OCI-LY7 (cell line): ENCODE results near the gene PLA2R1. TPM values are rescaled to one million over a fixed set of nuclear protein-coding genes. Genes with fewer than 3 reads are reported as not detected.
A peak's percentile ranks its signal among the peaks of the same experiment; 100 is the strongest.

Experiments used
- BruUV-seq: library from RNA; stranded (reverse); fragments of 400-500 nt; replicated peaks from 2 replicates; lab custom pipeline; 2021; lab: Mats Ljungman, UMichigan
- CTCF ChIA-PET: fragments of 300-600 bp; sonication (Branson Sonifier 250); formaldehyde crosslinking; loops from one replicate; lab custom pipeline; 2022; ENCODE audit warnings: antibody characterized with exemption; ENCODE audit not compliant: unreplicated experiment; lab: Charles Lee
- POLR2A ChIA-PET: fragments of 300-600 bp; sonication (Branson Sonifier 250); formaldehyde crosslinking; loops from one replicate; lab custom pipeline; 2022; ENCODE audit warnings: antibody characterized with exemption; lab: Charles Lee
- DNase-seq: peaks from one replicate; pipeline ENCODE4 v3.0.0-alpha.2; 2015; ENCODE audit warnings: low spot score
- H2AFZ ChIP-seq: fragments of 200-600 bp; sonication (generic), shearing (Covaris generic); 2 replicates; pipeline ENCODE4 v1.6.1; 2014; ENCODE audit warnings: mild to moderate bottlenecking, antibody characterized with exemption, low read length, moderate library complexity
- H3K27ac ChIP-seq: fragments of 200-600 bp; sonication (generic); 2 replicates; pipeline ENCODE4 v1.5.1; 2014; ENCODE audit warnings: mixed run types, low read depth, mild to moderate bottlenecking, moderate library complexity, low read length, inconsistent platforms; ENCODE audit not compliant: poor library complexity, severe bottlenecking
- H3K36me3 ChIP-seq: fragments of 200-600 bp; sonication (generic); 2 replicates; pipeline ENCODE4 v1.6.1; 2014; ENCODE audit warnings: mild to moderate bottlenecking, antibody characterized with exemption, low read length, moderate library complexity, mixed read lengths; ENCODE audit not compliant: insufficient read depth
- H3K4me1 ChIP-seq: fragments of 200-600 bp; sonication (generic); 2 replicates; pipeline ENCODE4 v1.5.1; 2014; ENCODE audit warnings: mild to moderate bottlenecking, low read length; ENCODE audit not compliant: insufficient read depth, poor library complexity, severe bottlenecking
- H3K4me2 ChIP-seq: fragments of 200-600 bp; sonication (generic); 2 replicates; pipeline ENCODE4 v1.6.1; 2014; ENCODE audit warnings: mild to moderate bottlenecking, low read length
- H3K4me3 ChIP-seq: fragments of 200-600 bp; sonication (generic); 2 replicates; pipeline ENCODE4 v1.5.1; 2014; ENCODE audit warnings: mild to moderate bottlenecking, low read depth, low read length; ENCODE audit not compliant: poor library complexity, severe bottlenecking
- H3K79me2 ChIP-seq: fragments of 200-600 bp; sonication (generic); 2 replicates; pipeline ENCODE4 v1.6.1; 2016; ENCODE audit warnings: low read depth, mild to moderate bottlenecking, low read length, moderate library complexity, mixed read lengths; ENCODE audit not compliant: insufficient read depth
- H3K9me2 ChIP-seq: fragments of 200-600 bp; sonication (generic); 2 replicates; pipeline ENCODE4 v1.6.1; 2016; ENCODE audit warnings: mild to moderate bottlenecking, low read length, mixed read lengths; ENCODE audit not compliant: insufficient read depth
- H3K9me3 ChIP-seq: fragments of 200-600 bp; sonication (generic); 2 replicates; pipeline ENCODE4 v1.6.1; 2014; ENCODE audit warnings: mild to moderate bottlenecking, mixed run types, low read length, mixed read lengths
- H4K20me1 ChIP-seq: fragments of 200-600 bp; sonication (generic); 2 replicates; pipeline ENCODE4 v1.6.1; 2014; ENCODE audit warnings: mild to moderate bottlenecking, antibody characterized with exemption, low read length, moderate library complexity, mixed read lengths; ENCODE audit not compliant: insufficient read depth
- CTCF ChIP-seq: fragments of 200-600 bp; sonication (generic); conservative IDR thresholded peaks from 2 replicates; pipeline ENCODE4 v1.5.1; 2014; ENCODE audit warnings: mild to moderate bottlenecking, antibody characterized with exemption, low read length, moderate library complexity, mixed read lengths
- EZH2phosphoT487 ChIP-seq: fragments of 200-600 bp; sonication (generic); IDR thresholded peaks from 2 replicates; pipeline ENCODE4 v1.6.1; 2018; ENCODE audit warnings: low read depth, borderline replicate concordance, mild to moderate bottlenecking, mixed run types, antibody characterized with exemption, low read length, moderate library complexity, mixed read lengths
- intact Hi-C: fragments of 100-400 bp; cut with micrococcal nuclease; formaldehyde crosslinking; loops from one replicate; pipeline ENCODE4 v1.10.0; 2022; ENCODE audit not compliant: unreplicated experiment
- total RNA-seq, 2 experiments: library from RNA; depleted of rRNA in 1 of 2; stranded (reverse); fragments of >200 nt in 1 of 2; shearing (Covaris generic) in 1 of 2; gene quantifications; 2 replicates each; pipeline ENCODE4 v1.2.3, GENCODE V29; 2014 to 2022

The PLA2R1 gene
- total RNA-seq, 2 experiments from 2014 or later = not detected

- intact Hi-C loops = no loop called here
- no peaks in the 10 kb centered on the region for H3K79me2 ChIP-seq
- H3K4me1 ChIP-seq = no peaks in the 10 kb centered on the region
- H3K4me3 ChIP-seq = no peak overlapping the region
- no peak overlapping the region for H3K27ac ChIP-seq
- H3K9me2 ChIP-seq = no peaks in the 10 kb centered on the region
- H3K4me2 ChIP-seq = no peak overlapping the region
- no peak for DNase-seq
- no peaks in the 10 kb centered on the region for H3K9me3 ChIP-seq
- CTCF ChIA-PET = no interaction called here
- TF ChIP-seq CTCF (no peak), EZH2phosphoT487 (no peak)
- POLR2A ChIA-PET = no interaction called here
- BruUV-seq = no TSS peak
- H3K36me3 ChIP-seq = no peaks in the 10 kb centered on the region
- no peaks in the 10 kb centered on the region for H4K20me1 ChIP-seq
- H2AFZ ChIP-seq = no peak overlapping the region
These were observed 136.4 kb downstream of the PLA2R1 start for GRCh38 chr2:159925975-159926374.

- no peak for DNase-seq
- Histone ChIP-seq H3K4me2 (no peak overlapping the region), H3K36me3 (no peaks in the 10 kb centered on the region), H2AFZ (no peak overlapping the region), H3K4me1 (no peaks in the 10 kb centered on the region), H3K9me3 (no peaks in the 10 kb centered on the region), H3K27ac (no peak overlapping the region), H3K9me2 (no peaks in the 10 kb centered on the region), H3K79me2 (no peaks in the 10 kb centered on the region), H3K4me3 (no peak overlapping the region), H4K20me1 (no peaks in the 10 kb centered on the region)
- BruUV-seq = no TSS peak
- CTCF ChIA-PET = no interaction called here
- TF ChIP-seq CTCF (no peak), EZH2phosphoT487 (no peak)
- POLR2A ChIA-PET = no interaction called here
- intact Hi-C loops = no loop called here
These were observed 139.9 kb downstream of the PLA2R1 start for GRCh38 chr2:159922563-159922962.

GRCh38 chr2:159921752-159922404, 140.5 kb downstream of the PLA2R1 start:
- H3K4me3 ChIP-seq = no peak overlapping the region
- H3K36me3 ChIP-seq = no peaks in the 10 kb centered on the region
- peak; percentile 68 for TF ChIP-seq CTCF
- no peak for TF ChIP-seq EZH2phosphoT487
- no peaks in the 10 kb centered on the region for H3K79me2 ChIP-seq
- ChIA-PET POLR2A (no interaction called here), CTCF (no interaction called here)
- H4K20me1 ChIP-seq = no peaks in the 10 kb centered on the region
- peak; percentile 20 for DNase-seq
- BruUV-seq = no TSS peak
- no peak overlapping the region for H3K4me2 ChIP-seq
- no peak overlapping the region for H3K27ac ChIP-seq
- H3K9me3 ChIP-seq = no peaks in the 10 kb centered on the region
- no peak overlapping the region for H2AFZ ChIP-seq
- intact Hi-C loops = no loop called here
- H3K9me2 ChIP-seq = no peaks in the 10 kb centered on the region
- no peaks in the 10 kb centered on the region for H3K4me1 ChIP-seq
